Measurements from ENCODE around the gene COL25A1. TPM values are rescaled to one million over a fixed set of nuclear protein-coding genes. Genes with fewer than 3 reads are reported as not detected.

The COL25A1 gene
- total and polyA plus RNA-seq, 2 donors (not counting 3 experiments of a cell fraction or from before 2014, with no cell fraction given) = 0.21 to 3.5 TPM

DNA sequence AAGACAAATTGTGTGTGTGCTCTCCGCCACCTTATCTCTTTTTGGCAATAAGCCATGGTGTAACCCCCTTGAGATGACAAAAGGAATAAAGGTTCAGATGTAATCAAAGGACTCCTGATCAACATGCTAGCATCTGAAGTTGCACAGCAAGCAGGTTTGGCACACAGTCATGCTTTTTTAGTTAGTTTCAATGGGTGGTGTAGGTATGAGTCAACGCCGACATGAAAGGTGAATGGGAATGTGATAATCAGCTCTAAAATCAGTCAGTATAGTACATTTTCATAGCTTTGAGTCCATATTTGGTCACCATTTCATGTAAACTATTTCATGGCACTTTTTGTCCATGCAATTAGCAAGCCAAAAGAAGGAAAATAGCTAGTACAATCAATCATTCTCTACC lies 489.2 kb downstream of the COL25A1 start:
- Histone ChIP-seq H2AFZ (ENCODE audit: low read depth, low read length) (no peak overlapping the region), H3K4me1 (ENCODE audit: control insufficient read depth, extremely low read depth, insufficient read depth, low read length) (no peaks in the 10 kb centered on the region), H3K4me2 (ENCODE audit: insufficient read depth, low read length) (no peak overlapping the region), H4K20me1 (replicated peaks; ENCODE audit: control insufficient read depth, extremely low read depth, insufficient read depth, low read length) (no peaks in the 10 kb centered on the region), H3K9me1 (replicated peaks; ENCODE audit: control insufficient read depth, extremely low read depth, insufficient read depth, low read length) (no peaks in the 10 kb centered on the region), H3K36me3 (ENCODE audit: control insufficient read depth in 2 of 2, extremely low read depth in 1 of 2, insufficient read depth in 2 of 2, low read length in 2 of 2) (no peaks in the 10 kb centered on the region), H3K4me3 (replicated peaks in 1 of 3; ENCODE audit: insufficient read depth in 1 of 3, low read depth in 1 of 3, low read length in 3 of 3) (no peak overlapping the region), H3K9ac (replicated peaks; ENCODE audit: extremely low read depth, insufficient read depth, low read length) (no peak overlapping the region), H3K27ac (ENCODE audit: insufficient read depth, low read depth, low read length) (no peak overlapping the region), H3K27me3 (ENCODE audit: control insufficient read depth in 2 of 2, insufficient read depth in 2 of 2, low read length in 2 of 2) (peaks cover 0 to 2% of the 10 kb centered on the region in 2 experiments), H3K79me2 (ENCODE audit: control insufficient read depth, insufficient read depth, low read length) (no peaks in the 10 kb centered on the region), H3K9me3 (replicated peaks; ENCODE audit: control insufficient read depth, insufficient read depth, low read length) (no peaks in the 10 kb centered on the region)
- TF ChIP-seq POLR2A (IDR thresholded peaks at IDR 0.05; ENCODE audit: low read depth, low read length) (no peak), MYC (IDR thresholded peaks at IDR 0.05; ENCODE audit: low read depth, low read length) (no peak), GATA2 (IDR thresholded peaks at IDR 0.05; ENCODE audit: insufficient read depth, insufficient read length, low read depth, low read length) (no peak), POLR2AphosphoS5 (IDR thresholded peaks at IDR 0.05; ENCODE audit: insufficient read depth, low read depth, low read length) (no peak), EZH2 (IDR thresholded peaks at IDR 0.05; ENCODE audit: borderline replicate concordance, low read depth, low read length, severe bottlenecking) (no peak), FOS (IDR thresholded peaks at IDR 0.05; ENCODE audit: borderline replicate concordance, insufficient read depth, low read length) (no peak), JUN (IDR thresholded peaks at IDR 0.05; ENCODE audit: borderline replicate concordance, insufficient read depth, insufficient read length, low read depth) (no peak)
- TF ChIP-seq, protein P1, sequence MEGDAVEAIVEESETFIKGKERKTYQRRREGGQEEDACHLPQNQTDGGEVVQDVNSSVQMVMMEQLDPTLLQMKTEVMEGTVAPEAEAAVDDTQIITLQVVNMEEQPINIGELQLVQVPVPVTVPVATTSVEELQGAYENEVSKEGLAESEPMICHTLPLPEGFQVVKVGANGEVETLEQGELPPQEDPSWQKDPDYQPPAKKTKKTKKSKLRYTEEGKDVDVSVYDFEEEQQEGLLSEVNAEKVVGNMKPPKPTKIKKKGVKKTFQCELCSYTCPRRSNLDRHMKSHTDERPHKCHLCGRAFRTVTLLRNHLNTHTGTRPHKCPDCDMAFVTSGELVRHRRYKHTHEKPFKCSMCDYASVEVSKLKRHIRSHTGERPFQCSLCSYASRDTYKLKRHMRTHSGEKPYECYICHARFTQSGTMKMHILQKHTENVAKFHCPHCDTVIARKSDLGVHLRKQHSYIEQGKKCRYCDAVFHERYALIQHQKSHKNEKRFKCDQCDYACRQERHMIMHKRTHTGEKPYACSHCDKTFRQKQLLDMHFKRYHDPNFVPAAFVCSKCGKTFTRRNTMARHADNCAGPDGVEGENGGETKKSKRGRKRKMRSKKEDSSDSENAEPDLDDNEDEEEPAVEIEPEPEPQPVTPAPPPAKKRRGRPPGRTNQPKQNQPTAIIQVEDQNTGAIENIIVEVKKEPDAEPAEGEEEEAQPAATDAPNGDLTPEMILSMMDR (IDR thresholded peaks at IDR 0.05; ENCODE audit: extremely low read depth in 1 of 2, insufficient read depth in 1 of 2, low read depth in 1 of 2, low read length in 2 of 2) = no peak
- TF ChIP-seq, protein P2, sequence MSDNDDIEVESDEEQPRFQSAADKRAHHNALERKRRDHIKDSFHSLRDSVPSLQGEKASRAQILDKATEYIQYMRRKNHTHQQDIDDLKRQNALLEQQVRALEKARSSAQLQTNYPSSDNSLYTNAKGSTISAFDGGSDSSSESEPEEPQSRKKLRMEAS (IDR thresholded peaks at IDR 0.05; ENCODE audit: insufficient read depth, insufficient read length) = no peak
- CTCF ChIA-PET = no interaction called here
- dilution Hi-C loops (cut with MboI; ENCODE audit: extremely low pct_ligation_motif_present, low sequenced_read_pairs) = no loop called here
- FAIRE-seq (no peak), DNase-seq (ENCODE audit: low read depth, low spot score) (no peak)
- POLR2A ChIA-PET = no interaction called here
- BruUV-seq (replicated peaks) = no TSS peak
- intact Hi-C loops (cut with micrococcal nuclease) = no loop called here
